Liver (tissue), 3 donors: Measurements from ENCODE around the gene FEM1C.

Experiments
- FOXA1 ChIP-seq: IDR thresholded peaks from 2 replicates; pipeline ENCODE4 v1.6.1; 2016; ENCODE audit warnings: antibody characterized with exemption
- GABPA ChIP-seq, 2 donors: IDR thresholded peaks in 1 of 2; conservative IDR thresholded peaks in 1 of 2; 2 replicates each; pipeline ENCODE4 v1.6.1; 2016; ENCODE audit warnings: antibody characterized with exemption in 2 of 2, mild to moderate bottlenecking in 1 of 2, moderate library complexity in 1 of 2
- SP1 ChIP-seq: IDR thresholded peaks from 2 replicates; pipeline ENCODE4 v1.6.1; 2018; ENCODE audit warnings: antibody characterized with exemption, mild to moderate bottlenecking
- YY1 ChIP-seq: IDR thresholded peaks from 2 replicates; pipeline ENCODE4 v1.6.1; 2016; ENCODE audit warnings: antibody characterized with exemption, mild to moderate bottlenecking
- TF ChIP-seq, protein P1 (sequence below): fragments of 150-350 bp; IDR thresholded peaks from 2 replicates; pipeline ENCODE4 v1.5.1; 2017; ENCODE audit warnings: improper control_type of control experiment, low read depth, low read length; ENCODE audit not compliant: missing input control
- donor health status: healthy.
- donor health status: healthy.

DNA sequence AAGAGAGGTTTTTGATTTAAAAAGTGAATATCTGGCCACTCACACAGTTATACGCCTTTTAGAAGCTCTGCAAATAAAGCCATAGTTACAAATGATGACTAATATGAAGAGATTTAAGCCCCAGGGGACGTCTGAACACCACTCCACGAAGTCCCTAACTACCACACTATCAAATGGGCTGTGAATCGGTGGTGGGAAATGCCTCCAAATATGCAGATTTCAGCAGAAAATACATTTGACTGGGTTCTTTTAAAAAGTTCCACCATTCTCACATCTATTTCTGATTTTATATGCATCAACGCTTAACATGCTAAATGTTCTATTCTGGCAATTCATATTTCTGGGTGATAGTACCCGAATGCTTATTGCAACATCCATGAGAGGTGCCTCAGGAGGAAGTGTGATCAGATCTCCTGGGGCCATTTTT, 35.2 kb upstream of the FEM1C start:
- TF ChIP-seq, protein P1, sequence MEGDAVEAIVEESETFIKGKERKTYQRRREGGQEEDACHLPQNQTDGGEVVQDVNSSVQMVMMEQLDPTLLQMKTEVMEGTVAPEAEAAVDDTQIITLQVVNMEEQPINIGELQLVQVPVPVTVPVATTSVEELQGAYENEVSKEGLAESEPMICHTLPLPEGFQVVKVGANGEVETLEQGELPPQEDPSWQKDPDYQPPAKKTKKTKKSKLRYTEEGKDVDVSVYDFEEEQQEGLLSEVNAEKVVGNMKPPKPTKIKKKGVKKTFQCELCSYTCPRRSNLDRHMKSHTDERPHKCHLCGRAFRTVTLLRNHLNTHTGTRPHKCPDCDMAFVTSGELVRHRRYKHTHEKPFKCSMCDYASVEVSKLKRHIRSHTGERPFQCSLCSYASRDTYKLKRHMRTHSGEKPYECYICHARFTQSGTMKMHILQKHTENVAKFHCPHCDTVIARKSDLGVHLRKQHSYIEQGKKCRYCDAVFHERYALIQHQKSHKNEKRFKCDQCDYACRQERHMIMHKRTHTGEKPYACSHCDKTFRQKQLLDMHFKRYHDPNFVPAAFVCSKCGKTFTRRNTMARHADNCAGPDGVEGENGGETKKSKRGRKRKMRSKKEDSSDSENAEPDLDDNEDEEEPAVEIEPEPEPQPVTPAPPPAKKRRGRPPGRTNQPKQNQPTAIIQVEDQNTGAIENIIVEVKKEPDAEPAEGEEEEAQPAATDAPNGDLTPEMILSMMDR = no peak
- no peak for TF ChIP-seq GABPA (IDR thresholded peaks at IDR 0.05 in 1 of 2, conservative IDR thresholded peaks at IDR 0.05 in 1 of 2)
- no peak for TF ChIP-seq YY1
- TF ChIP-seq SP1 = no peak
- no peak for TF ChIP-seq FOXA1
